Right lobe of liver (tissue), 6 donors: ENCODE data around the gene SH2B3. TPM values are rescaled to one million over a fixed set of nuclear protein-coding genes. Genes with fewer than 3 reads are reported as not detected.

ENCODE experiments used
- ATAC-seq, 4 donors: fragments of 200-7000 bp; cut with Tn5 transposase; one replicate each; pipeline ENCODE4 v1.9.1; 2020; ENCODE audit warnings: mild to moderate bottlenecking in 4 of 4, moderate library complexity in 4 of 4
- DNase-seq, 3 donors: peaks; one replicate each; pipeline ENCODE4 v3.0.0-alpha.2; 2020
- H3K27ac ChIP-seq, 3 donors: fragments of 200-600 bp; one replicate each; pipeline ENCODE4 v1.8.0; 2022
- H3K27me3 ChIP-seq, 2 donors: fragments of 200-600 bp; one replicate each; pipeline ENCODE4 v1.8.0; 2022
- H3K36me3 ChIP-seq, 4 donors: fragments of 200-600 bp; sonication (generic) in 1 of 4; one replicate each; pipeline versions ENCODE4 v1.5.1 to v1.8.0; 2017 to 2022; ENCODE audit warnings: control low read depth in 1 of 4
- H3K4me1 ChIP-seq, 4 donors: fragments of 200-600 bp; sonication (generic) in 1 of 4; one replicate each; pipeline versions ENCODE4 v1.5.1 to v1.8.0; 2017 to 2022; ENCODE audit warnings: control low read depth in 1 of 4
- H3K4me3 ChIP-seq, 3 donors: fragments of 200-600 bp; one replicate each; pipeline ENCODE4 v1.8.0; 2022
- H3K9me3 ChIP-seq, 4 donors: fragments of 200-600 bp; sonication (generic) in 1 of 4; one replicate each; pipeline versions ENCODE4 v1.5.1 to v1.8.0; 2017 to 2022; ENCODE audit warnings: control low read depth in 1 of 4
- CTCF ChIP-seq, 4 donors: fragments of 200-600 bp in 3 of 4; fragments of 450-650 bp in 1 of 4; IDR thresholded peaks; one replicate each; pipeline versions ENCODE4 v1.5.1 to v1.8.0; 2016 to 2022; ENCODE audit warnings: antibody characterized with exemption in 4 of 4, mild to moderate bottlenecking in 2 of 4
- POLR2A ChIP-seq: fragments of 450-650 bp; IDR thresholded peaks from one replicate; pipeline ENCODE4 v1.6.1; 2017; ENCODE audit warnings: antibody characterized with exemption, mild to moderate bottlenecking
- WGBS: methylation state at CpG from one replicate; pipeline ENCODE4 v1.1.6; 2018; ENCODE audit warnings: low coverage, low lambda C conversion rate; ENCODE audit not compliant: insufficient coverage; ENCODE audit errors: missing lambda C conversion rate; 5-methylcytosine and 5-hydroxymethylcytosine counted together
- intact Hi-C, 2 donors: fragments of 100-400 bp; cut with DNase I; formaldehyde crosslinking; loops; one replicate each; pipeline versions ENCODE4 v1.11.2 to v1.14.1; 2022
- total RNA-seq, 6 experiments: library from RNA; depleted of rRNA in 2 of 6; stranded (reverse); fragments of >200 nt in 2 of 6; fragmentation: NEBNext Ultra II Directional in 3 of 6; extraction: Animal tissue kit (Norgen Biotek cat#: 25700) in 3 of 6; gene quantifications; one replicate each; pipeline versions ENCODE4 v1.1.0 to v1.2.4, GENCODE V29; 2016 to 2023
- donor health status: DM: no; HTN: yes; CAD: no.
- donor health status: DM: no; HTN: no; CAD: no.
- donor health status: DM: no; HTN: no; CAD: no.
- donor health status: DM: no; HTN: yes; CAD: no.
- donor health status: DM: no; HTN: yes; CAD: no.

The SH2B3 gene
- total RNA-seq, 6 experiments from 2014 or later, result 6.7 to 43.5 (median 17.0) TPM

- no peak for ATAC-seq
- WGBS, result 52% methylated on average over 3 of the region's 4 CpGs
- H3K27ac ChIP-seq, result no peak overlapping the region
- H3K4me1 ChIP-seq, result peaks cover 0 to 27% (median 15%) of the 10 kb centered on the region in 4 donors
- no peak overlapping the region for H3K4me3 ChIP-seq
- peaks cover 0 to 81% (median 15%) of the 10 kb centered on the region in 4 donors for H3K36me3 ChIP-seq
- no peaks in the 10 kb centered on the region for H3K9me3 ChIP-seq
- no peaks in the 10 kb centered on the region for H3K27me3 ChIP-seq
- DNase-seq, result peak in 1 of 3 donors; percentile 30
- TF ChIP-seq POLR2A (no peak), CTCF (IDR thresholded peaks at IDR 0.05) (no peak)
- intact Hi-C loops, result loop anchor here (5.0 kb wide), 2 partner anchors 37 to 47 kb away; no protein-coding TSS in a partner anchor
These were observed 43.4 kb downstream of the SH2B3 start for GRCh38 chr12:111448846-111449790.

GRCh38 chr12:111450676-111451075 is 45.0 kb downstream of the SH2B3 start:
- Histone ChIP-seq H3K27me3 (no peaks in the 10 kb centered on the region), H3K27ac (no peak overlapping the region), H3K4me1 (peaks cover 0 to 13% (median 7%) of the 10 kb centered on the region in 4 donors), H3K9me3 (no peaks in the 10 kb centered on the region), H3K4me3 (no peak overlapping the region), H3K36me3 (peaks cover 3 to 94% (median 21%) of the 10 kb centered on the region in 4 donors)
- WGBS, result 33% methylated on average over 1 of the region's 4 CpGs
- DNase-seq (peak in 1 of 3 donors; percentile 32), ATAC-seq (no peak)
- intact Hi-C loops, result loop anchor here in 1 of 2 donors (10.0 kb wide), 1 partner anchor 56 kb away; no protein-coding TSS in a partner anchor
- no peak for TF ChIP-seq CTCF (IDR thresholded peaks at IDR 0.05)
- no peak for TF ChIP-seq POLR2A

GRCh38 chr12:111451232-111451631 is 45.5 kb downstream of the SH2B3 start:
- Histone ChIP-seq H3K9me3 (no peaks in the 10 kb centered on the region), H3K4me3 (no peak overlapping the region), H3K4me1 (peaks cover 0 to 7% (median 2%) of the 10 kb centered on the region in 4 donors), H3K27me3 (no peaks in the 10 kb centered on the region), H3K27ac (no peak overlapping the region), H3K36me3 (peaks cover 3 to 99% (median 26%) of the 10 kb centered on the region in 4 donors)
- TF ChIP-seq CTCF (IDR thresholded peaks at IDR 0.05) (no peak), POLR2A (no peak)
- WGBS, result 27% methylated on average over 1 of the region's 1 CpG
- ATAC-seq, result no peak
- intact Hi-C loops, result loop anchor here in 1 of 2 donors (10.0 kb wide), 1 partner anchor 56 kb away; no protein-coding TSS in a partner anchor
- no peak for DNase-seq

GRCh38 chr12:111451649-111452129 is 46.0 kb downstream of the SH2B3 start:
- H3K9me3 ChIP-seq, result no peaks in the 10 kb centered on the region
- ATAC-seq, result peak; percentile 36 to 61 (median 52)
- no peaks in the 10 kb centered on the region for H3K27me3 ChIP-seq
- TF ChIP-seq CTCF (IDR thresholded peaks at IDR 0.05) (peak; percentile 68 to 91 (median 76)), POLR2A (no peak)
- intact Hi-C loops, result loop anchor here in 1 of 2 donors (10.0 kb wide), 1 partner anchor 57 kb away; no protein-coding TSS in a partner anchor
- DNase-seq, result peak in 1 of 3 donors; percentile 19
- peaks cover 5 to 100% (median 27%) of the 10 kb centered on the region in 4 donors for H3K36me3 ChIP-seq
- H3K4me3 ChIP-seq, result no peak overlapping the region
- H3K27ac ChIP-seq, result no peak overlapping the region
- peaks cover 0 to 2% (median 0%) of the 10 kb centered on the region in 4 donors for H3K4me1 ChIP-seq
- 17% methylated on average over 6 of the region's 6 CpGs for WGBS
